Hepatocyte (in vitro differentiated cells): ENCODE data around the gene AMPD1. TPM values are rescaled to one million over a fixed set of nuclear protein-coding genes. Genes with fewer than 3 reads are reported as not detected.

Experiments
- DNase-seq: peaks from one replicate; pipeline ENCODE4 v3.0.0-alpha.2; 2016; ENCODE audit warnings: low spot score
- H2AFZ ChIP-seq: fragments of 200-600 bp; sonication (generic); 2 replicates; pipeline ENCODE4 v1.6.0; 2016; ENCODE audit warnings: antibody characterized with exemption, mild to moderate bottlenecking
- H3K27ac ChIP-seq: fragments of 200-600 bp; sonication (generic); 2 replicates; pipeline ENCODE4 v1.5.1; 2016; ENCODE audit warnings: mild to moderate bottlenecking
- H3K27me3 ChIP-seq: fragments of 200-600 bp; sonication (generic); 2 replicates; pipeline ENCODE4 v1.6.1; 2016
- H3K36me3 ChIP-seq: fragments of 200-600 bp; sonication (generic); replicated peaks from 2 replicates; pipeline ENCODE4 v1.5.1; 2016; ENCODE audit warnings: low read depth; ENCODE audit not compliant: insufficient read depth
- H3K4me1 ChIP-seq: fragments of 200-600 bp; sonication (generic); 2 replicates; pipeline ENCODE4 v1.5.1; 2016; ENCODE audit warnings: mild to moderate bottlenecking, moderate library complexity; ENCODE audit not compliant: insufficient read depth
- H3K4me2 ChIP-seq: fragments of 200-600 bp; sonication (generic); 2 replicates; pipeline ENCODE4 v1.6.0; 2016
- H3K4me3 ChIP-seq: fragments of 200-600 bp; sonication (generic); 2 replicates; pipeline ENCODE4 v1.5.1; 2016; ENCODE audit warnings: mild to moderate bottlenecking
- H3K79me2 ChIP-seq: fragments of 200-600 bp; sonication (generic); 2 replicates; pipeline ENCODE4 v1.6.0; 2017; ENCODE audit warnings: mild to moderate bottlenecking
- H3K9me2 ChIP-seq: fragments of 200-600 bp; sonication (generic); replicated peaks from 2 replicates; pipeline ENCODE4 v1.6.0; 2017; ENCODE audit warnings: mild to moderate bottlenecking; ENCODE audit not compliant: insufficient read depth
- H3K9me3 ChIP-seq: fragments of 200-600 bp; sonication (generic); 2 replicates; pipeline ENCODE4 v1.5.1; 2016; ENCODE audit warnings: low read depth, mild to moderate bottlenecking
- H4K20me1 ChIP-seq: fragments of 200-600 bp; sonication (generic); 2 replicates; pipeline ENCODE4 v1.6.0; 2016; ENCODE audit warnings: mild to moderate bottlenecking; ENCODE audit not compliant: insufficient read depth, poor library complexity, severe bottlenecking
- EZH2 ChIP-seq: fragments of 200-600 bp; sonication (generic); IDR thresholded peaks from 2 replicates; pipeline ENCODE4 v1.6.1; 2016; ENCODE audit warnings: antibody characterized with exemption, mild to moderate bottlenecking, borderline replicate concordance
- EZH2phosphoT487 ChIP-seq: fragments of 200-600 bp; sonication (generic); IDR thresholded peaks from one replicate; pipeline ENCODE4 v1.6.1; 2018; ENCODE audit warnings: antibody characterized with exemption, mild to moderate bottlenecking, low read depth, moderate library complexity; ENCODE audit not compliant: unreplicated experiment, severe bottlenecking
- WGBS: methylation state at CpG from one replicate; pipeline ENCODE4 v1.1.6; 2016; ENCODE audit warnings: low lambda C conversion rate; ENCODE audit errors: missing lambda C conversion rate; 5-methylcytosine and 5-hydroxymethylcytosine counted together
- polyA plus RNA-seq: library from polyadenylated mRNA; unstranded; fragments of >200 nt; fragmentation: Nextera tagmentation; extraction: Ambion mirVana; gene quantifications from 2 replicates; pipeline ENCODE4 v1.2.1, GENCODE V29; 2016
- total RNA-seq: library from RNA; depleted of rRNA; stranded (reverse); fragments of >200 nt; gene quantifications from 2 replicates; pipeline ENCODE4 v1.2.3, GENCODE V29; 2014
- TF ChIP-seq, protein P1 (sequence below): fragments of 200-600 bp; sonication (generic); IDR thresholded peaks from 2 replicates; pipeline ENCODE4 v1.5.1; 2016; ENCODE audit warnings: antibody characterized with exemption, mild to moderate bottlenecking; ENCODE audit not compliant: poor library complexity

The AMPD1 gene
- total and polyA plus RNA-seq, 2 experiments from 2014 or later, result not detected

DNA sequence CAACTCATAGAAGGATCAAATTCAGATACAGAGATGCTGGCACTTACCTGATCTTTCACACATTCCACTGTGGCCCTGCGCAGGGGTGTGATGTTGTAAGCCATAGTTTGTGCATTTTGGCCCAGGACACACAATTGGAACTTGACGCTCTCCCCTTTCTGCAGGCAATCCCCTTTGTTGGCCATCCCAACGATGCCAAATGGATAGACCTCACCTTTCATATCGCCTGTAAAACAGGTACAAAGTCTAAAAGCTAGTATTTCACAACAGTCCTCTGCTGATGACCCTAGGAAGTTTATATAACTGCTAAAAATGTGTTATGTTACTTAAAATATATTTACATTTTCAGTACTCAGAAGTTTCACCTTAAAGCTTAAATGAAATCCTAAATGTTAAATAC is 25.1 kb upstream of the AMPD1 start:
- TF ChIP-seq EZH2phosphoT487, result no peak
- no peak for TF ChIP-seq EZH2
- TF ChIP-seq, protein P1, sequence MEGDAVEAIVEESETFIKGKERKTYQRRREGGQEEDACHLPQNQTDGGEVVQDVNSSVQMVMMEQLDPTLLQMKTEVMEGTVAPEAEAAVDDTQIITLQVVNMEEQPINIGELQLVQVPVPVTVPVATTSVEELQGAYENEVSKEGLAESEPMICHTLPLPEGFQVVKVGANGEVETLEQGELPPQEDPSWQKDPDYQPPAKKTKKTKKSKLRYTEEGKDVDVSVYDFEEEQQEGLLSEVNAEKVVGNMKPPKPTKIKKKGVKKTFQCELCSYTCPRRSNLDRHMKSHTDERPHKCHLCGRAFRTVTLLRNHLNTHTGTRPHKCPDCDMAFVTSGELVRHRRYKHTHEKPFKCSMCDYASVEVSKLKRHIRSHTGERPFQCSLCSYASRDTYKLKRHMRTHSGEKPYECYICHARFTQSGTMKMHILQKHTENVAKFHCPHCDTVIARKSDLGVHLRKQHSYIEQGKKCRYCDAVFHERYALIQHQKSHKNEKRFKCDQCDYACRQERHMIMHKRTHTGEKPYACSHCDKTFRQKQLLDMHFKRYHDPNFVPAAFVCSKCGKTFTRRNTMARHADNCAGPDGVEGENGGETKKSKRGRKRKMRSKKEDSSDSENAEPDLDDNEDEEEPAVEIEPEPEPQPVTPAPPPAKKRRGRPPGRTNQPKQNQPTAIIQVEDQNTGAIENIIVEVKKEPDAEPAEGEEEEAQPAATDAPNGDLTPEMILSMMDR, result no peak
- H3K4me3 ChIP-seq, result no peak overlapping the region
- H3K9me3 ChIP-seq, result no peaks in the 10 kb centered on the region
- 77% methylated on average over 4 of the region's 4 CpGs for WGBS
- no peaks in the 10 kb centered on the region for H3K27me3 ChIP-seq
- H3K79me2 ChIP-seq, result peaks cover 19% of the 10 kb centered on the region
- H4K20me1 ChIP-seq, result no peaks in the 10 kb centered on the region
- peaks cover 11% of the 10 kb centered on the region for H3K4me1 ChIP-seq
- H3K9me2 ChIP-seq, result no peaks in the 10 kb centered on the region
- H3K36me3 ChIP-seq, result no peaks in the 10 kb centered on the region
- DNase-seq, result peak; percentile 7
- H3K4me2 ChIP-seq, result no peak overlapping the region
- no peak overlapping the region for H2AFZ ChIP-seq
- peak overlapping the region; percentile 51 for H3K27ac ChIP-seq

DNA sequence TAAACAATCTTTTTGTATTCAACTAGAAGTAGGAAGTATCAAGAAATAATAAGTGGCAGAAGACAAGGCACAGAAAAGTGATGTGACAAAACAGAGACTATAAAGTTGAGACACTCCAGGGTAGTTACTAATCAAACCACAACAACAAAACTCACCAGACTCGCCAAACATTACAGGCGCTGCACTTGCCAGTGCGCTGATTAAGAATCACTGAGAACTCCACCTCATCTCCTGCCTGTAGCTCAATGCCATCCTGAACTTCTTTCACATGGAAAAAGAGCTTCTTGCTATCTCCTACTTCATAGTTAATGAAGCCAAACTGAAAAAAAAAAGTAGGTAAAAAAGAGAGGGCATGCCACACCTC is 24.1 kb upstream of the AMPD1 start:
- Histone ChIP-seq H3K27me3 (no peaks in the 10 kb centered on the region), H3K4me2 (no peak overlapping the region)

DNA sequence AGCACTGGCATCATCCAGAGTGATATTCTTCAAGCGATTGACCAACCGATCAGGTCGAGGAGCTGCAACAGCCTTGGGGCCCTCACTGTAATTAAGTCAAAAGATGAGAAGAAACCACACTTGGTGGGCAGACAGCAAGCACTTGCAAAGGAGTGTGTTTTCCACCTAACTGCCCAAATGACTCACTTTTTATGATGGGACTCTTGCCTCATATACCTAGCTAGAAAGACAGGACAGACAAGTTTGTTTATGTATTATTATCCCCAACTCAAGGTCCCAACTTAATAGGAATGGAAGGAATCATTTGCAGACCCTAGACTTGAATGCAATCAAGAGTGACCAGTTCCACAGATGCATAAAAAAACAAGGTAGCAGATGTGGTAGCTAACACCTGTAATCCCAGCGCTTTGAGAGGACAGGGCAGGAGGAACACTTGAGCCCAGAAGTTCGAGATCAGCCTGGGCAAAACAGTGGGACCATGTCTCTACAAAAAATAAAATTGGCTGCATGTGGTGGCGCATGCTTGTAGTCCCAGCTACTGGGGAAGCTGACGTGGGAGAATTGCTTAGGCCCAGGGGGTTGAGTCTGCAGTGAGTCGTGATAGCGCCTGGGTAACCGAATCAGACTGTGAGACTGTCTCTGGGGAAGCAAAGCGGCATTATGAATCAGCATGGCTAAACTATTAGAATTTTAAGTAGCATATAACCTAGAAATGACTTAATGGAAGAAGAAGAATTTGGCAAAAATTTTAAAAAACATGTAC is 23.5 kb upstream of the AMPD1 start:
- H3K27me3 ChIP-seq, result no peaks in the 10 kb centered on the region
- H3K4me2 ChIP-seq, result no peak overlapping the region
- TF ChIP-seq EZH2 (no peak), EZH2phosphoT487 (no peak)
- TF ChIP-seq, protein P1, result no peak
- peak; percentile 16 for DNase-seq
- peaks cover 32% of the 10 kb centered on the region for H3K79me2 ChIP-seq
- no peak overlapping the region for H2AFZ ChIP-seq
- no peaks in the 10 kb centered on the region for H3K36me3 ChIP-seq
- H3K9me3 ChIP-seq, result no peaks in the 10 kb centered on the region
- H3K4me3 ChIP-seq, result no peak overlapping the region
- H3K4me1 ChIP-seq, result peaks cover 20% of the 10 kb centered on the region
- WGBS, result 92% methylated on average over 11 of the region's 11 CpGs
- no peaks in the 10 kb centered on the region for H3K9me2 ChIP-seq
- H4K20me1 ChIP-seq, result no peaks in the 10 kb centered on the region
- H3K27ac ChIP-seq, result peak overlapping the region; percentile 44

More for the DNA sequence above, 24.1 kb upstream of the AMPD1 start:
- Histone ChIP-seq H3K36me3 (no peaks in the 10 kb centered on the region), H3K4me1 (peaks cover 20% of the 10 kb centered on the region), H3K4me3 (no peak overlapping the region), H3K79me2 (peaks cover 30% of the 10 kb centered on the region), H3K9me3 (no peaks in the 10 kb centered on the region), H3K9me2 (no peaks in the 10 kb centered on the region), H2AFZ (no peak overlapping the region), H3K27ac (peak overlapping the region; percentile 42), H4K20me1 (no peaks in the 10 kb centered on the region)
- no peak for DNase-seq
- TF ChIP-seq EZH2phosphoT487, result no peak
- TF ChIP-seq, protein P1, result no peak
- no peak for TF ChIP-seq EZH2
- 92% methylated on average over 3 of the region's 3 CpGs for WGBS
